OCI-LY7 (cell line): ENCODE results near the gene SUN2. TPM values are rescaled to one million over a fixed set of nuclear protein-coding genes. Genes with fewer than 3 reads are reported as not detected.

Experiments
- BruUV-seq: library from RNA; stranded (reverse); fragments of 400-500 nt; replicated peaks from 2 replicates; lab custom pipeline; 2021; lab: Mats Ljungman, UMichigan
- CTCF ChIA-PET: fragments of 300-600 bp; sonication (Branson Sonifier 250); formaldehyde crosslinking; loops from one replicate; lab custom pipeline; 2022; ENCODE audit warnings: antibody characterized with exemption; ENCODE audit not compliant: unreplicated experiment; lab: Charles Lee
- POLR2A ChIA-PET: fragments of 300-600 bp; sonication (Branson Sonifier 250); formaldehyde crosslinking; loops from one replicate; lab custom pipeline; 2022; ENCODE audit warnings: antibody characterized with exemption; lab: Charles Lee
- DNase-seq: peaks from one replicate; pipeline ENCODE4 v3.0.0-alpha.2; 2015; ENCODE audit warnings: low spot score
- H2AFZ ChIP-seq: fragments of 200-600 bp; sonication (generic), shearing (Covaris generic); 2 replicates; pipeline ENCODE4 v1.6.1; 2014; ENCODE audit warnings: mild to moderate bottlenecking, antibody characterized with exemption, low read length, moderate library complexity
- H3K27ac ChIP-seq: fragments of 200-600 bp; sonication (generic); 2 replicates; pipeline ENCODE4 v1.5.1; 2014; ENCODE audit warnings: mixed run types, low read depth, mild to moderate bottlenecking, moderate library complexity, low read length, inconsistent platforms; ENCODE audit not compliant: poor library complexity, severe bottlenecking
- H3K36me3 ChIP-seq: fragments of 200-600 bp; sonication (generic); 2 replicates; pipeline ENCODE4 v1.6.1; 2014; ENCODE audit warnings: mild to moderate bottlenecking, antibody characterized with exemption, low read length, moderate library complexity, mixed read lengths; ENCODE audit not compliant: insufficient read depth
- H3K4me1 ChIP-seq: fragments of 200-600 bp; sonication (generic); 2 replicates; pipeline ENCODE4 v1.5.1; 2014; ENCODE audit warnings: mild to moderate bottlenecking, low read length; ENCODE audit not compliant: insufficient read depth, poor library complexity, severe bottlenecking
- H3K4me2 ChIP-seq: fragments of 200-600 bp; sonication (generic); 2 replicates; pipeline ENCODE4 v1.6.1; 2014; ENCODE audit warnings: mild to moderate bottlenecking, low read length
- H3K4me3 ChIP-seq: fragments of 200-600 bp; sonication (generic); 2 replicates; pipeline ENCODE4 v1.5.1; 2014; ENCODE audit warnings: mild to moderate bottlenecking, low read depth, low read length; ENCODE audit not compliant: poor library complexity, severe bottlenecking
- H3K79me2 ChIP-seq: fragments of 200-600 bp; sonication (generic); 2 replicates; pipeline ENCODE4 v1.6.1; 2016; ENCODE audit warnings: low read depth, mild to moderate bottlenecking, low read length, moderate library complexity, mixed read lengths; ENCODE audit not compliant: insufficient read depth
- H3K9me2 ChIP-seq: fragments of 200-600 bp; sonication (generic); 2 replicates; pipeline ENCODE4 v1.6.1; 2016; ENCODE audit warnings: mild to moderate bottlenecking, low read length, mixed read lengths; ENCODE audit not compliant: insufficient read depth
- H3K9me3 ChIP-seq: fragments of 200-600 bp; sonication (generic); 2 replicates; pipeline ENCODE4 v1.6.1; 2014; ENCODE audit warnings: mild to moderate bottlenecking, mixed run types, low read length, mixed read lengths
- H4K20me1 ChIP-seq: fragments of 200-600 bp; sonication (generic); 2 replicates; pipeline ENCODE4 v1.6.1; 2014; ENCODE audit warnings: mild to moderate bottlenecking, antibody characterized with exemption, low read length, moderate library complexity, mixed read lengths; ENCODE audit not compliant: insufficient read depth
- CTCF ChIP-seq: fragments of 200-600 bp; sonication (generic); conservative IDR thresholded peaks from 2 replicates; pipeline ENCODE4 v1.5.1; 2014; ENCODE audit warnings: mild to moderate bottlenecking, antibody characterized with exemption, low read length, moderate library complexity, mixed read lengths
- EZH2phosphoT487 ChIP-seq: fragments of 200-600 bp; sonication (generic); IDR thresholded peaks from 2 replicates; pipeline ENCODE4 v1.6.1; 2018; ENCODE audit warnings: low read depth, borderline replicate concordance, mild to moderate bottlenecking, mixed run types, antibody characterized with exemption, low read length, moderate library complexity, mixed read lengths
- intact Hi-C: fragments of 100-400 bp; cut with micrococcal nuclease; formaldehyde crosslinking; loops from one replicate; pipeline ENCODE4 v1.10.0; 2022; ENCODE audit not compliant: unreplicated experiment
- total RNA-seq, 2 experiments: library from RNA; depleted of rRNA in 1 of 2; stranded (reverse); fragments of >200 nt in 1 of 2; shearing (Covaris generic) in 1 of 2; gene quantifications; 2 replicates each; pipeline ENCODE4 v1.2.3, GENCODE V29; 2014 to 2022

The SUN2 gene
- total RNA-seq, 2 experiments from 2014 or later = 59.1 to 80.2 TPM

- DNase-seq = peak; percentile 20
- H3K36me3 ChIP-seq = peaks cover 3% of the 10 kb centered on the region; the same call in 1 of the 2 replicates
- TF ChIP-seq CTCF = no peak
- TSS peak; percentile 81 for BruUV-seq
- intact Hi-C loops = loop anchor here (2.0 to 10.0 kb wide), 3 partner anchors 24 to 650 kb away; partner anchors contain the start of genes PICK1 and TOMM22
- peaks cover 22% of the 10 kb centered on the region for H4K20me1 ChIP-seq
- peak overlapping the region; percentile 77 for H2AFZ ChIP-seq
- H3K4me2 ChIP-seq = peak overlapping the region; percentile 93
- H3K79me2 ChIP-seq = peaks cover 43% of the 10 kb centered on the region
- H3K27ac ChIP-seq = peak overlapping the region; percentile 79
- ChIA-PET CTCF (no interaction called here), POLR2A (interaction anchor here (0.7 kb wide), 1 partner anchor 21 kb away, joined by 3 read pairs; no protein-coding TSS in a partner anchor)
- peaks cover 67% of the 10 kb centered on the region for H3K4me1 ChIP-seq
- H3K9me2 ChIP-seq = no peaks in the 10 kb centered on the region
- H3K9me3 ChIP-seq = no peaks in the 10 kb centered on the region
- peak overlapping the region; percentile 67 for H3K4me3 ChIP-seq
These were observed 51.1 kb downstream of the SUN2 start for GRCh38 chr22:38704654-38705234.

- Histone ChIP-seq H3K4me2 (peak within 1 kb of the TSS; percentile 95), H4K20me1 (peaks cover 8% of the 10 kb centered on the region; the same call in 1 of the 2 replicates), H2AFZ (peak within 1 kb of the TSS; percentile 78; the same call in 1 of the 2 replicates), H3K9me3 (no peaks in the 10 kb centered on the region), H3K4me3 (peak within 1 kb of the TSS; percentile 91), H3K79me2 (peaks cover 37% of the 10 kb centered on the region), H3K4me1 (peaks cover 71% of the 10 kb centered on the region), H3K27ac (peak within 1 kb of the TSS; percentile 75), H3K9me2 (no peaks in the 10 kb centered on the region), H3K36me3 (peaks cover 32% of the 10 kb centered on the region)
- peak; percentile 96 for DNase-seq
- TF ChIP-seq EZH2phosphoT487 (no peak), CTCF (no peak)
- intact Hi-C loops = loop anchor here (10.0 kb wide), 1 partner anchor 646 kb away; the partner anchor contains the start of gene PICK1
- ChIA-PET CTCF (no interaction called here), POLR2A (interaction anchor here (4.7 kb wide), 1 partner anchor 19 kb away, joined by 18 read pairs; the partner anchor contains the start of gene TOMM22)
- TSS peak; percentile 93 for BruUV-seq
These were observed 54.8 kb downstream of the SUN2 start, which contains the start of gene JOSD1 for GRCh38 chr22:38700789-38701628. Gene JOSD1 (minus strand): TSS chr22:38700943. CDS start chr22:38699987, 956 bp downstream.
